Stimulated activated CD8-positive, alpha-beta memory T cell treated with anti-CD3 and anti-CD28 coated beads, Interleukin-15, amount 100 ng/mL, for 1 hour (primary cell): ENCODE results near the gene FLAD1.
A peak's percentile ranks its signal among the peaks of the same experiment; 100 is the strongest.

Experiments
- DNase-seq: peaks from one replicate; pipeline ENCODE4 v3.0.0-alpha.2; 2020; ENCODE audit warnings: low read depth

FLAD1 gene

DNA sequence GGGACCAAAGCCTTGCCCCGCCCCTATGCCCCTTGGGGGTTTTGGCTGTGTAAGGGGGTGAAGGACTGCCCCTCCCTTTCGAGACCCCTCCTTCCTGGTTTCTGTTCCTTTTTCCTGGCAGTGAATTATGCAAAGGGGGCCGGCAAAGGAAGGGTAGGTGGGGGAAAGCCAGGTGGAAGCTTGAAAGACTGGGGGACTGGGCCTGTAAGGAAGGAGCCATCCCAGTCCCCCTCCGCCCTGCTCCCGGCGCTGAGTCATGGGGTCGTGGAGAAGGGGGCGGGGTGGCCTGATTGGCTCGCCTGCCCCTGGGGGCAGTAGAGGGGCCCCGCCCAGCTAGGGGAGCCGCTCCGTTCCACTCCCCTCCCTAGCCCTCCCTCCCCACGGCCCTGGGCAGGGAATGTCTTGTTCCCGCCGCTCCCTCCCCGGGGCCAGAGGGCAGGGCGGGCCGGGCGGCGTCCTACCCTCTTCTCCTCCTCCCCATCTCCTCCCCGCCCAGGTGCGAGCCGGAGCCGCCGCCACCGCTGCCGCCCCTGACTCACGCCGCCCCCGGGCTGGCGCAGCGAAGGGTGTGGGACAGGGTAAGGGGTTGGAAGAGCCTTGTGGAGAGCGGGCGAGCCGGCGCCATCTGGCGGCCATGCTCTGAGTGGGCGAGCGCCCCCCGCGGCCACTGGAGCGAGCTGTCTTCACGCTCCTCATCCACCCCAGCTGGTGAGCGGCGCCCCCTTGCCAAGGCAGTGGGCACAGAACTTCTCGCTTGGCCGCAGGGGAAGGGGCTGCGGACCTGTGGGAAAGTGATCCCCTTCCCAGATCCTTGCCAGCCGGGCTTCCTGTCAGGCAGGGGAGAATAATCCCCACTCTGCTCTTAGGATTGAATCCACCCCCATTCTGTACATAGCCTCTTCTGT is 34.1 kb downstream of the FLAD1 start:
- peak; percentile 80 for DNase-seq

DNA sequence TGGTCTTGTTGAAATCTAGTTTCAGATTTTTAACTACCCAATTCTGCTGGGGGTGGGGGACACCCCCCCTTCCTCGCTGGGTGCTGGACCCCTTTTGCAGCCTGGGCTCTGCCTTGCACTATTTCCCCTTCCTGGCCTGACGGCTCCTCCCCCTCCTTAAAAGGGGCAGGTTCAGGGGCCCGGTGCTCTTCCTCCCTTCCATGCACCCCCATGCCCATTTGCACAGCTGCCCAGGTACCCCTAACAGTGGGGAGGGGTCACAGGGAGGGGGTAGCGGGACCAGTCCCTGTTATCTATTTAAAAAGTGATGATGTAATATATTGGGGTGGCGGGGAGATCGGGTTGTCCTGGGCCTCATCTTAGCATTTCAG is 34.8 kb downstream of the FLAD1 start:
- no peak for DNase-seq

DNA sequence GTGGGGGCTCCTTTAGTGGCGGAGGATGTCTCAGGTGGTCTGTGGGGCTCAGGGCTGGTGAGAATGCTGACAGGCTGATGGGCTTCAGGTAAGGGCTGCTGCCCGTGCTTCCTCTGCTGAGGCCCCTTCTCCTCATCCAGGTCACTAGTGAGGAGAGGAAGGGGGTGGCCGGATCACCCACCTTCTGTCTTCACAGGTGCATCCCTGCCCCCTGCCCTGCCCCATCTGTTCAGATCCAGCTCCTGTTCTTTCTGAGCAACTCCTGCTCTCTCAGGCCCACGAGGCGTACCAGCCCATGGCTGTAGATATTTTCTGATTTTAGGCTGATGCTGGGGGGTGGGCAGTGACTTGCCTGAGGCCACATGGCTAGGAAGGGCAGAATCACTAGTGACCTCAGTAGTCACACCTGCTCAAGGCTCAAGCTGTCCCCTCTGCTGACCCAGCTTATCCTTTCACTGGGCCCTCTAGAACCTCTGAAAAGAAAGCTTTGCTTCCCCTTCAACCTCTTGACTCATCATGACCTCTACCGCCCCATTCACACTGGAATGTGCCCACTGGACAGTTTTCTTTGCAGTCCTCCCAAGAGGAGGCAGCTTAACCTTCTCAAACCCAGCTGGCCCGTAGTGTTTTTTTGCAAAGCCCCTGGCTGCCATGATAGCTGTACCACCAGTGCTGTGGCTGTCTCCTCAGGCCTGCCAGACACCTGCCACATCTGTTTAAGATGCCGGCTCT is 35.6 kb downstream of the FLAD1 start:
- no peak for DNase-seq

DNA sequence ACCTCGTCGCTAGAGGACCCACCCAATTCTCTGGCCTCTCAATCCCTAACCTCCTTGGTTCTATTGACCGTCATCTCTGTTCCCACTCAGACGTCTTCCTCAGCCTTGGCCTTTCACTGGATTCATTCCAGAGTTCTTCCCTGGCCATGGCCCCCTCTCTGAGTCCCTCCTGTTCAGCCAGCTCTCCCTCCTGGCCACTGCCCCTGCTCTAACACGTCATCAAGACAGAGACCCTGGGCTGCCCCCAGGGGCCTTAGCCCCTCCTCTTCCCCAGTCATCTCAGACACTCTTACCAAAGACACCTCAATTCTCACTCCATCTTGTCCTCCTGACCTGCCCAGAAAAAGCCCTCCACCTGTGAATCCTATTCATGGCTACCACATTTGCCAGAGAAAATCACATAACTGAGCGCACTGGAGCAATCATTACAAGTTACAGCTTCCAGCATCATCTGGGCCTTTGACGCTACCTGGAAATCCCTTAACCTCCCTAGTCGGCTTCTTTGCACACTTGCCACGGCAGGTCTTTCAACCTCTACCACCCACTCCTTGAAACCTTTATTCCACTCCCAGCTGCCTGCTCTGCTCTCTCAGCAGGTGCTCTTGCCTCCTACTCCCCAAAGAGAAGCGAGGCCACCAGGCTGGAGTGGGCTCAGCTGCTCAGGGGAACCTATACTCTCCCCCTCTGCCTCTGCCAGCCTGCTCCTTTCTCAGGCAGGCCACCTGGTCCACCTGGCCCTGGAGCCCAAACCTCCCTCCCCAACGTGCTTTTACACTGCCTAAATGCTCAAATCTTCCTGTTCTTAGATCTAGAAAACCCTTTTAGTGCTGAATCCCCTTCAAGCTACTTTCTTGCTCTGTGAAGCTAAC is 36.5 kb downstream of the FLAD1 start:
- DNase-seq, result no peak

DNA sequence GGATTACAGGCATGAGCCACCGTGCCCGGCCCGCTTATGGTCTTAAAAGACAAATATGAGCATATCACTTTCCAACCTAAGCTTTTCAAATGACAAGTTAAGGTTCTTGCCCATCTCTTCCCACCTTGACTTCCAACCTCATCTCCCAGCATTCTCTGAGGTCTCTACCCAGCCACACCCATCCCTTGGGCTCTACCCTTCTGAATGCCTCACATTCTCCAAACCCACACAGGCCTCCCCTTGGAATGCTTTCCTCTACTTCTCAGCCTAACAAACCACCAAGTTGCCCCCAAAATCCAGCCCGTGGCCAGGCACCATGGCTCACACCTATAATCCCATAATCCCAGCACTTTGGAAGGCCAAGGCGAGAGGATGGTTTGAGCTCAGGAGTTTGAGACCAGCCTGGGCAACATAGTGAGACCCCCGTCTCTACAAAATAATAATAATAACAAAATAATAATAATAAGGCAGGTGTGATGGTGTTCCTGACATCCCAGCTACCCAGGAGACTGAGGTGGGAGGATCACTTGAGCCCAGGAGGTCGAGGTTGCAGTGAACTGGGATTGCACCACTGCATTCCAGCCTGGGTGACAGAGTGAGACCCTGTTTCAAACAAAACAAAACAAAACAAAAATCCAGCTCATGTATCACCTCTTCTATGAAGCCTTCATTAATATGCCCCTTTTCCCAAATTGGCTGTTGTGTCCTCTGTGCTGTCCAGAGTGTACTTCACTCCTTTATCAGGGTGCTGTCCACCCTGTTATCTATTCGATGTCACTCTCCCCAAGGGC is 39.2 kb downstream of the FLAD1 start:
- no peak for DNase-seq

DNA sequence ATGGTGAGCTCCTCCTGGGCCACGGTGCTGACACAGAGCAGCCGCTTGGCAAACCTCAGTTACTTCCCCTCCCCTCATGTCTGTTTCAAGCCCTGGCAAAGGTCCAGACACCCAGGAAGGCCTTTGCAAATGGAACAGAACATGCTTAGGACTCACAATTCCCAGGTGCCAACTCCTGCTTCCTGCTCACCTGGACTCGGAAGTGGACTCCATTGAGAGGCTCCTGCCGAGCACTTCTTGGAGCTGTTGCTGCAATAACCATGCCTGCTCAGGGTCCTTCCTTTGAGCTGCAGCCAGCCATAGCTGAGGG is 39.7 kb downstream of the FLAD1 start:
- no peak for DNase-seq

DNA sequence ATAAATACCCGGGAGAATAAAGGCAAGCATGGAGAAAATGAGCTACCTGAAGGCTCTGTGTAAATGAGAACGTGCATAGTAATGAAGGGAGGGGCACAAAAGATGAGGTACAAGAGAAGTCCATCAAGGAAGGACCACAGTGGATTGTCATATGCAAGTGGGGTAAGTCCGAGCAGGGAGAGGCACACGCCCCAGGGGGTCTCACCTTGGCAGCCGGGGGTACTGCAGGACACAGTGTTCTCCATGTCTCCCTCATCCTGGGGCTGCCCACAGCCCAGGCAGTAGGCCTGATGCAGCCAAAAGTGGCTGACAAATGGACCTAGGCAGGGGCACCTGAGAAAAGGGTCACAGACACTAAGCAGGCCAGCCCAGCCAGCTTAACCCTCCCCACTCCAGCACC is 40.5 kb downstream of the FLAD1 start:
- no peak for DNase-seq

DNA sequence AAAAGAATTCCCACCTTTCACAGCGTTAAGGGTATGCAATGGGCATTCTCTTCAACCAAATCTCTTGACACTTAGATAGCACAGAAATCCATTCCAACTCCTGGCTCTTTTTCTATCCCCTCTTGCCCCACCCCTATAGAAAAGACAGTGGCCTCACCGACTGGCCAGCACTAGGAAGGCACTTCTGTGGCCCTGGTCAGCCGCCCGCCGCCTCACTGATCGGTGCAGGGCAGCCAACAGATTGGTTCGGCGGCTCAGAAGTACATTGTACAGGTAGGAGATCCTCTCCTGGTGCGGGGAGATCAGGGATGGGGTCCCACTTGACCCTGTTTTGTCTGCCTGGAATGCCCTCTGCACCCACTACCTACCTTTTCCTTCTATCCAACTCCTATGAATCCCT is 41.2 kb downstream of the FLAD1 start:
- no peak for DNase-seq

DNA sequence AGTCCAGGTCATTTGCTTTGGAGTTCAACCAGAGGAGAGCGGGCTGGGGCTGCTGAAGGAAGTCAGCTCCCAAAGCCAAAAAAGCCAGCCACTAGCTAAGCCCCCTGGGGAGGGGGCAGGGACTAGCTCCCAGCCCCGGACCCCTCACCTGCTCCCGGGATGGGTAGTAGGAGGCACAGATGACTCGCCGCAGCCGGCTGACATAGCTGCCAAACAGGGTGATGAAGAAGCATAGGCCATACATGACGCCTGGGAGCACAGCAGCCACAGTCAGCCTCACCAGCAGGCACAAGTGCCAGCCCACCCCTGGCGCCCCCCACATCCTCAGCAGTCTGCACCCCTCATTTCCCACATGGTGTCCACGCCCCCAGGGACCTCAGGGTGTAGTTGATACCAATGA is 43.0 kb downstream of the FLAD1 start:
- DNase-seq, result no peak

DNA sequence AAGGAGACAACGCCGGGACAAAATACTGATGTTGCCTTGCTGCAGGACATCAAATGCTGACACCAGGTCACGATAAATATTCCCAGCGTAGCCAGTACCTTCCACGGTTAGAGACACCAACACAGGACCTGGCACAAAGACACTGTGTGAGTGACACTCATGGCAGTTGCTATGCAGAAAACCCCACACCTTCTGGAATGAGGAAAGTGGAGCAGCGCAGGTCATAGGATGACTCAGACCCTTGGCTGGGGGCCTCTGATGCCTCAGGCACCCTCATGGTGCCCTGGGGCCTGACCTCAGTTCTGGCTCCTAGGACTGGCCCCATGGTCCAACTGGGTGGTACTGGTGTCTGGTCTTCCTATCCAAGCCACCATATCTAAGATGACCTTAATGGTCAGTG is 43.4 kb downstream of the FLAD1 start:
- no peak for DNase-seq

DNA sequence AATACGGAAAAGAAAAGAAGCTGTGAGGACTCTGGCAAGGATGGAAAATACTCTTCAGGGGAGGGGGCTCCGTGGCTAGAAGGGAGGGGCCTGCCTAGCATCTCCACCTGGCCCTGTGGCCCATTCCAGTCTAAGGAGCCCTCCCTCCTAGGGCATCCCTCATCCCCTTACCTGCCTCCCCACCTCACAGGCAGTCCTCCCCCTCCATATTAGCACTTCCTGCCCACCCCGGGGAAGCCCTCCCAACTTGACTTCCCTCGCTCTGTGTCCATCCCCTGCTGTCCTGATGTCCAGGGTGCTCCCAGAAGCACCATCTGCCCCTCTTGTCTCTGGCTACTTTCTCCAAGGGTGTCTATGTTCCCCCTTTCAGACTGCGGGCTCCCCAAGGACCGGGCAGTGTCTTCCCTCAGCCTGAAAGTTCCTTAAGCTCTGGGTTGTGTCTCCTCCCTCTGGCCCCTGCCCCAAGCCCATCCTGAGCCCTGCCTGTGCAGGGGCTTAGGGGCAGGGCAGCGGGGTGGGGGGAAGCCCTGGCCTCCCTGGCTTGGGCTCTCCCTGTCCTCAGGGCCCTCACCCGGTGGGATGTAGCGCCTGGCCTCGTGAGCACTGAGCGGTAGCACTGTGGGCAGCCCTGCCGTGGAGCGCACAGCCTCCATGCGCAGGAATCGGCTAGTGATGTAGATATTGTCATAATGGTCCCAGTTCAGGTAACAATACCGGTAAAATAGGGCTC is 46.5 kb downstream of the FLAD1 start:
- DNase-seq, result no peak

DNA sequence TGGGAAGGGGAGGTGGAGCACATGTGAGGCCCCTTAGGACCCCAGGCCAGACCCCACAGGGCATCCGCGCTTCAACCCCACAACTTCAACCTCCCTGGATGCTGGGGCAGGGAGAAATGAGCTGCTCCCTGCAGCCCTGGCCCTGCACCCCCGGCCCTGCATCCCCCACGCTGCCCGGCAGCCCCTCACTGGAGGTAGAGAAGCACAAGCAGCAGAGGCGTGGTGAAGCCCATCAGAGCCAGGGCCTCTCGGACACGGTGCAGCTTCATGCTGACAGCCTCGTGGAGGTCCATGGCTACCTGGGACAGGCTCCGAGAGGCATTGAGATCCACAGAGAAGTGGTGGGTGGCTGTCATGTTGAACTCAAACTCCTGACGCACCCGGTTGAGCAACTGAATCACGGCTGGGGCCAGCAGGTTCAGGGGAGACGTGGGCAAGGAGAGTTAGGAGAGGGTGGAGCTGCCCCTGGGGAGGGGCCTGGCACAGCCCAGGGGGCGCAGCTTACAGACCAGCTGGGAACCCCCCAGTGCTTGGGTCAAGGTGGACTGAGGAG is 47.2 kb downstream of the FLAD1 start:
- DNase-seq, result no peak

DNA sequence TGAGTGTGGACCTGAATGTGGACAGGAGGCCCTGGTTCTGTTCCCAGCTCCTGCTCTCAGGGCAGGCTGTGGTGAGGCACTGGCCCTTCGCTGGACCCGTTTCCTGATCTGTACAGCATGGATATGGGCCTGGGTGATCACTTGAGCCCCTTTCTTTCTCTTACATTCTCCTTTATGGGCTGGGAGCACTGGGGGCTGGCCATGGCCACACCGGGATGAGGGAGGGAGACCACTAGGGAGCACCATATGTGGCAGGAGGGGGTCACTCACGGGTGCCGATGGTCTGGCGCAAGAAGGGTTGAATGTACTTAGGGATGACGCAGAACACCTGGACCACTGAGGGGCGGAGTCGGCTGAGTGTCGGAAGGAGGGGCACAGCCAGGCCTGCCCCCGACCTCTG is 47.8 kb downstream of the FLAD1 start:
- no peak for DNase-seq

DNA sequence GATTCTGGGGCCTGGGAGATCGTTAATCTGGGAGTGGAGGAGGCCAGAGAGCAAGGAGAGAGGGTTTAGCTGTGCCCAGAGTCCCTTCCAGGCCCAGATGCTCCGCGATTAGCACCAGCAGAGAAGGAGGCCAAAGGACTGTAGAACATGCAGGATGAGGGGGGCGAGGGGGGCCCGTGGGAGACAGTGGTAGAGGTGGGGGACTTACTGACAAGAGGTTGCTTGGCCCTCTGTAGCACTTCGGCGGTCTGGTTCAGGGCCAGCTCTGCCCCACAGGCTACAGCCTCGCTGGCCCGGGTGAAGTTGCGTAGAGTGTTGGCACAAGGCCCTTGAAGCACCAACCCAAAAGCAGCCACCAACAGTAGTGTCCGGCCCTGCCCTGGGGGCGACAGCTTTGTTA is 49.7 kb downstream of the FLAD1 start:
- DNase-seq, result no peak

DNA sequence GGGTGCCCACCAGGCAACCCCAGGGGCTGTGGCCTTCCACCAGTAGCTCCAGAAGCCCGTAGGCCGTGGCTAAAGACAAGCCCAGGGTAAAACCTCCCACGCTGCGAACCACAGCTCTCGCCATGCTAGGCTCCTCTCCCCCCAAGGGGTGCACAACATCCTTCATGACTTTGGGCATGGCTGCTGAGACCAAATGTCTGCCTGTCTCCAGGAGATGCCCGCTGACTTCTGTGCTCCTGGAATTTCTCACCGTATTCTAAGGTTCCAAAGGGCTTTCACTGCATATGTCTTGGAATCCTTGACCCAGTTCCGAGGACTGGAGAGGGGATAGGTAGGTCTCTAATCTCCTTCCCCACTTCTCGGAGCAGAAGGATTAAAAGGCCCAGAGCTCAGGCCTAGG is 50.4 kb downstream of the FLAD1 start, which contains the start of the genes DCST1 and DCST2:
Gene DCST1 (plus strand): TSS at position 301 of the 400 bp plus-strand sequence. CDS start 213 bp downstream, outside the sequence.
Gene DCST2 (minus strand): TSS at position 258 of the 400 bp plus-strand sequence. CDS start 80 bp downstream, at position 178.
- no peak for DNase-seq

DNA sequence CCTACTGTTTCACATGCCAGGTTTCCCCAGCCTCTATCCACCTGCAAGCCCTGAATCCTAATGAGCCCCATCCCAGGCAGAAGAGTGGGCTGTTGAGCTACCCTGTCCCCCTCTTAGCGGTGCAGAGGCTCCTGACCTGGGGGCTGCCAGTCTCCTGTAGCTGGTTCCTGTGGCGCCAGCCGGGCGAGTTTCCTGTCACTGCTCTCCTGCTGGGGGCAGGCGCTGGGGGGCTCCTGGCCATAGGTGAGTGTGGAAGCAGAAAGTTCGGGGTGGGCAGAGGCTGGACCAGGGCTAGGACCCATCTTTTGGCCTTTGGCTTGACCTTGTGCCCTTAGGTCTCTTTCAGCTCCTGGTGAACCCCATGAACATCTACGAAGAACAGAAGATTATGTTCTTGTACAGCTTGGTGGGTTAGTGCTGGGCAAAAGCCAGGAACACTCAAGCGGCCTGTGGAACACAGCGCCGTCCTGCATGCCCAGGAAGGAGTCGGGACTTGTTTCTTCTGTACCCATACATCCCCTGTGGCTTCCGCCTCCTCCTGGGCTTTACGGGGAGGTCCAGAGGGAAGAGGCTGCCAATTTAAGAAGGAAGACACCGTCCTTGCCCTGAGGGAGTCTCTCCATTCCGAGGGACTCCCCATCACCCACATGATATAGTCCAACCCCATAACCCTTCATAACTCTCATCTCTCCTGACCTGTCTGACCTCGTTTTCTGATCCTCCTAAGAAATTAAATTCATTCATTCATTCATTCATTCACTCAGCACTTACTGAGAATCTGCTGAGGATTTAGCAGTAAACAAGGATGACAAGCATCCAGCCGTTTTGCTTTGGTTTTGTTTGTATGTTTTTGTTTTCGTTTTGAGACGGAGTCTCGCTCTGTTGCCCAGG is 51.4 kb downstream of the FLAD1 start:
- no peak for DNase-seq

DNA sequence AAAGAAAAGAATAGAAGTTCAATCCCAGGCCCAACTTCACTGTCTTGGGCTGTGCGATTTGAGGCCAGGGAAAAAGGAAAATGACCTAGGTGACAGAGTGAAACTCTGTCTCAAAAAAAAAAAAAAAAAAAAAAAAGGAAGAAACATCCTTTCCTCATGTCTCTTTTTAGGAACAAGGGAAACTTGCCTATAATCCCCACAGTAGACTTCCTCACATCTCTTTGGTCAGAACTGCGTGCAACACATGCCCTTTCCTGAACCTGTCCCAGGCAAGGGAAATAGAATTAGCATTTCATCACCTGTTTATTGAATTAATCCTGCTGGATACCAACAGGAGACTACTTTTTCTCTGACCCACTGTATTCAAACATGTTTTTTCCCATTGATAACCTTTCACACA is 52.8 kb downstream of the FLAD1 start:
- DNase-seq, result no peak

DNA sequence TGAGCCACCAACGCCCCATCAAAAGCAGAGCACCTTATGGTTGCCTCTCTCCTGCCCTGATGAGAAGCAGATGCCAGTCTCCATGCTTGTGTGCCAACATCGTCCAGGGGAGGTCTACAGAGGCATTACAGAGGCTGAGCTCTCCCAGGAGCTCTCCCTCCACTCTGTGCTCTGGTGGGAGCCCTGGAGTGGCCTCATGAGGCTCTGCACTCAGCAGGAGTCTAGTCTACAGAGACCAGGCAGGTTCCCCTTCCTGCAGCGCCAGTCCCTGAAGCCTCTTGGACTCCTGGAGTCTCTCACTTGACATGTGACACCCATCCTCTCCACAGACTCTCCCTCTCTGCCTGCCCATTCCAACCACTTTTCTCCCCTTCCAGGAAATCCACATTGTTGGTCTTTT is 53.9 kb downstream of the FLAD1 start:
- no peak for DNase-seq

DNA sequence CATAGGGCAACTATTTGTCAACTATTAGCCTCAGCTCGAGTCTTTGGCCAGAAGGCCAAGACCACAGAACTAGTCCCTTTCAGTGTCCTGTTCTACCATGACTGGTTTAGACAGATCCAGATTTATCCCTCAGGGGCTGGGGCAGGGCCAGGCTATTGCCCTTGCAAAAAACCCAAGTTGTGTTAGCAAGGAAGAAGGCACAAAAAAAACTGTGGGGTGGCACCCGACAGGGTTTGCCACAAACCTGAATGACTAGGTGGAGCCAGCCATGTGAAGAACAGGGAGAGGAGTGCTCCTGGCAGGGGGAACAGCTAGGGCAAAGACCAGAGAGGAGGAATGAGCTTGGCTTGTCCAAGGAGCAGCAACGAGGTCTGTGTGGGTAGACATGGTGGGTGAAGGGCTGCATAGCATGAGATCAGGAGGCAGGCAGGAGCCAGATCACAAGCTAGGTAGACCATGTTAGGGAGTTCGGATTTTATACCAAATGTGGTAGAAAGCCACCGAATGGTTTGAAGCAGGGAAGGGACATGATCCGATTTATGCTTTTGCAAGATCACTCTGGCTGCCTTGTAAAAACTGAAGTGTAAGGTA is 54.8 kb downstream of the FLAD1 start:
- DNase-seq, result no peak
